H54 (cell line): ENCODE results near the gene PLA2G4E.

ENCODE experiments used
- DNase-seq: peaks from one replicate; pipeline ENCODE4 v3.0.0; 2011; ENCODE audit warnings: low spot score, mixed read lengths; ENCODE audit not compliant: insufficient read length
- FAIRE-seq: peaks from 3 replicates; lab custom pipeline; 2011; peaks lifted over from hg19 to GRCh38; lab: Jason Lieb, UNC
- POLR2A ChIP-seq: IDR thresholded peaks from 2 replicates; pipeline ENCODE4 v1.6.1; 2011; ENCODE audit warnings: low read depth, mild to moderate bottlenecking, low read length

PLA2G4E gene

GRCh38 chr15:41936649-41937567 is 83.9 kb downstream of the PLA2G4E start:
- no peak for FAIRE-seq
- no peak for DNase-seq
- TF ChIP-seq POLR2A, result no peak

DNA sequence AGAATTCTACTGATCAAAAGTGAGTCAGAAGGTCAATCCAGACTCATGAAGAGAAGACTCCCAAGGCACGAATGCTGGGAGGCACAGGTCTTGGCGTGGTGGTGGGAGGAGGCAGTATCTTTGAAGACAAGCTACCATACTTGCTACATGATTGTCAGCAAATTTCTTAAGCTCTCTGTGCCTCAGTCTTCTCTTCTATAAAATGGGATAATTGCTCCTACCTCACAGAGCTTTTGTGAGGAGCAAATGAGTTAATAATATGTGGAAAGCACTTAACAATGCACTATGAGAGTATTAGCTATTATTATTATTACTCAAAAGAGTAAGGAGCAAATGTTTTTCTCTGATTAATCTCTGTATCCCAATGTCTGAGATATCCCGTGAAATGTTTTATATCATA is 84.7 kb downstream of the PLA2G4E start:
- DNase-seq, result no peak
- TF ChIP-seq POLR2A, result no peak
- FAIRE-seq, result no peak

DNA sequence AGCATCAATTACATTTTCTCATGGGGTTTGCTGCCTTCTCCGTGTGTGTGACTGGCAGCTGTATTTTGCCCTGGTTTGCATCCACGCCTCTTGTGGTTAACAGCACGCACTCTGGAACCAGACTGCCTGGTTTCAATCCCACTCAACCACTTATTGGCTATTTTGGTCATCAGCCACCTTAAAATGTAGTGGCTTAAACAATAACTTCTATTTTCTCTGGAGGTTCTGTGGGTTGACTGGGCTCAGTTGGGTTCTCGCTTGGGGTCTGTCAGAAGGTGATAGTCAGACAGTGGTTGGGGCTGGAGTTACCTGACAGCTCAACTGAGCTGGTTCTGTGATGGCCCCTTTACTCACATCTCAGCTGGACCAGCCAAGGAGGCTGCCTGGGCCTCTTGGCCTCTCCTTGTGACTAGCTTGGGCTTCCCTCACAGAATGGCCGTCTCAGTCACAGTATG is 85.2 kb downstream of the PLA2G4E start:
- FAIRE-seq, result no peak
- no peak for DNase-seq
- no peak for TF ChIP-seq POLR2A

- no peak for TF ChIP-seq POLR2A
- DNase-seq (peak; percentile 62), FAIRE-seq (peak; percentile 62)
Measured at GRCh38 chr15:41934843-41935242, 86.0 kb downstream of the PLA2G4E start.

- FAIRE-seq (peak; percentile 50), DNase-seq (peak; percentile 64)
- no peak for TF ChIP-seq POLR2A
Measured at GRCh38 chr15:41933771-41934170, 87.1 kb downstream of the PLA2G4E start.

DNA sequence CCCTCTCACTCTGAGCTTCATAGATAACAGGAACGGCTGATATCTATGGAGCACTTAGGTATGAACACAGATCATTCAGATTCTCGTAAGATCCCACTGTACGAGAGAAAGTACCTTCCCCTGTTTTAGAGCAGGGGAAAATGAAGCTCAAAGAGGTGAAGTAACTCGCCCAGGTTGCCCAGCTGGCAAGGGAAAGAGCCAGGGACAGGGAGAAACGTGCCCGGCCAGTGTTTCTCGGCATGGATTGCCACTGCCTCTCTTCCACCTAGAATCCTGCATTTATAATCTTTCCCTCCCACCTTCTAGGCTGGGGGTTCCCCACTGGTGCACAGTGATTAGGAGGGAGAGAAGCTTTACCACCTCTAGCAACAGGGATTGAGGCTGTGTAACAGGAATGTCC is 87.5 kb downstream of the PLA2G4E start:
- no peak for TF ChIP-seq POLR2A
- DNase-seq (no peak), FAIRE-seq (no peak)

- FAIRE-seq (no peak), DNase-seq (no peak)
- no peak for TF ChIP-seq POLR2A
Measured at GRCh38 chr15:41932511-41933289, 88.1 kb downstream of the PLA2G4E start.

GRCh38 chr15:41932101-41932500 is 88.7 kb downstream of the PLA2G4E start:
- no peak for TF ChIP-seq POLR2A
- FAIRE-seq (no peak), DNase-seq (no peak)
